Keratinocyte (primary cell): ENCODE measurements around the gene PXYLP1.

ENCODE experiments used
- CTCF ChIP-seq, 3 experiments: IDR thresholded peaks in 1 of 3; conservative IDR thresholded peaks in 1 of 3; optimal IDR thresholded peaks in 1 of 3; 2 replicates in 2 of 3; 3 replicates in 1 of 3; pipeline versions ENCODE3 to v1.5.1; 2011; ENCODE audit warnings: low read length in 3 of 3, mild to moderate bottlenecking in 3 of 3, moderate library complexity in 2 of 3, control low read depth in 1 of 3, inconsistent platforms in 1 of 3; ENCODE audit not compliant: insufficient read depth in 2 of 3; ENCODE audit errors: extremely low read depth in 1 of 3
- EZH2 ChIP-seq: IDR thresholded peaks from one replicate; pipeline ENCODE4 v1.6.1; 2012; ENCODE audit warnings: inconsistent platforms, mild to moderate bottlenecking, low read length, moderate library complexity

- TF ChIP-seq CTCF (optimal IDR thresholded peaks at IDR 0.05 in 1 of 3, IDR thresholded peaks at IDR 0.05 in 1 of 3, conservative IDR thresholded peaks at IDR 0.05 in 1 of 3; ENCODE audit: extremely low read depth in 1 of 3, insufficient read depth in 2 of 3, low read length in 3 of 3) (no peak), EZH2 (no peak)
These were observed 29.0 kb downstream of the PXYLP1 start for GRCh38 chr3:141260630-141260927.
